SJSA1 (cell line): ENCODE results near the gene TXNRD1. TPM values are rescaled to one million over a fixed set of nuclear protein-coding genes. Genes with fewer than 3 reads are reported as not detected.
"Not testable (repeated sequence)": the region's sequence is repeated elsewhere in the genome, so short reads cannot be mapped to it uniquely, and the experiment has no call there.

Experiments used
- DNase-seq, 2 experiments: peaks; one replicate each; pipeline ENCODE4 v3.0.0-alpha.2; 2015 to 2020; ENCODE audit warnings: low spot score in 2 of 2, low read depth in 1 of 2
- H3K27ac ChIP-seq: fragments of 250-450 bp; sonication (Bioruptor Pico); 2 replicates; pipeline ENCODE4 v1.5.1; 2020; ENCODE audit warnings: mild to moderate bottlenecking, moderate library complexity
- H3K27me3 ChIP-seq: fragments of 250-450 bp; sonication (Bioruptor Pico); replicated peaks from 2 replicates; pipeline ENCODE4 v1.5.1; 2020; ENCODE audit warnings: mild to moderate bottlenecking, moderate library complexity
- H3K36me3 ChIP-seq: fragments of 250-450 bp; sonication (Bioruptor Pico); 2 replicates; pipeline ENCODE4 v1.5.1; 2020; ENCODE audit warnings: mild to moderate bottlenecking
- H3K4me1 ChIP-seq: fragments of 250-450 bp; sonication (Bioruptor Pico); replicated peaks from 2 replicates; pipeline ENCODE4 v1.6.1; 2021; ENCODE audit warnings: mild to moderate bottlenecking
- H3K4me3 ChIP-seq: fragments of 250-450 bp; sonication (Bioruptor Pico); 2 replicates; pipeline ENCODE4 v1.5.1; 2020; ENCODE audit warnings: mild to moderate bottlenecking
- H3K9me3 ChIP-seq: fragments of 250-450 bp; sonication (Bioruptor Pico); replicated peaks from 2 replicates; pipeline ENCODE4 v1.5.1; 2020; ENCODE audit warnings: mild to moderate bottlenecking
- total RNA-seq: library from RNA; depleted of rRNA; stranded (reverse); fragments of >200 nt; shearing (Covaris generic); gene quantifications from 2 replicates; pipeline ENCODE4 v1.2.3, GENCODE V29; 2014

The TXNRD1 gene
- total RNA-seq, 1 experiment from 2014 or later = 378 TPM

GRCh38 chr12:104212516-104212915 lies 3.1 kb upstream of the TXNRD1 start:
- Histone ChIP-seq H3K27ac (no peak overlapping the region), H3K36me3 (no peaks in the 10 kb centered on the region), H3K4me3 (no peak overlapping the region), H3K27me3 (no peaks in the 10 kb centered on the region), H3K4me1 (peaks cover 7% of the 10 kb centered on the region), H3K9me3 (no peaks in the 10 kb centered on the region)
- no peak for DNase-seq

DNA sequence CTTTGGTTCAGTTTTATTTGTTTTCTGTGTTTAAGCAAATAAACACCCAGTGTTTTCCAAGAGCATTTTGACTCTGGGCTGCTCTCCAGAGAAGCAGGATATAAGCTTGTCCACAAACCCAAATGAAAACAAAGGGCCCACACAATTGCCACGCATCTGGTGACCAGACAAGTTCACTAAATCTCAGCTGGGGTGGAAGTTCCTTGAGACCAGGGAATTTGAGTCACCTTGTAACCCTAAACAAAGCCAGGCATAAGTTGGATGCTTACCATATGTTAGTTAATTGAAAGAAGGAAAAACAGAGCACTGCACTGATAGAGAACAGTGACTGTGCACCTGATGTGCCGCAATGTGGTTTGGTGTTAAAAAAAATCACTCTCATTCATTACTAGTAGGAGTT lies 1.6 kb upstream of the TXNRD1 start:
- Histone ChIP-seq H3K36me3 (no peaks in the 10 kb centered on the region), H3K27ac (no peak overlapping the region), H3K9me3 (no peaks in the 10 kb centered on the region; the same call in 1 of the 2 replicates), H3K27me3 (no peaks in the 10 kb centered on the region), H3K4me3 (no peak overlapping the region), H3K4me1 (peaks cover 16% of the 10 kb centered on the region)
- peak; percentile 86 to 89 for DNase-seq

DNA sequence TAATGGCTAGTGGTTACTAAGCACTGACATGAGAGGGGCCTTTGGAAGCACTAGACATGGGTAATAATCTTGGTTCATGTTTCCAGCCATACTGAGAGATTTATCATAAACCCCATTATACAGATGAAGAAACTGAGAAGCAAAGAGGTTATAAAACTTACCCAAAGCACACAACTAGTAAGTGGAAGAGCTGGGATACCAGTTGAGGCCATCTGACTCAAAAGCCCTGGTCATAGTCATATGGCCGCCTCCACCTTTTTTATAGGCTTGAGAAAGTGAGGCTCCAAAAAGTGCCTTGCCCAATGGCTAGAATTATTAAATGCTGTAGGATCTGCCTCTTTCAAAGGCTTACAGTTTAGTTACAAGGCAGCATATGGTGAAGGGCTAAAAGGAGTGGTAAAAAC lies 944 bp downstream of the TXNRD1 start:
- H3K27me3 ChIP-seq = no peaks in the 10 kb centered on the region
- H3K4me3 ChIP-seq = no peak overlapping the region
- no peaks in the 10 kb centered on the region; the same call in 1 of the 2 replicates for H3K9me3 ChIP-seq
- no peak overlapping the region for H3K27ac ChIP-seq
- H3K36me3 ChIP-seq = no peaks in the 10 kb centered on the region
- no peak for DNase-seq
- peaks cover 34% of the 10 kb centered on the region for H3K4me1 ChIP-seq

DNA sequence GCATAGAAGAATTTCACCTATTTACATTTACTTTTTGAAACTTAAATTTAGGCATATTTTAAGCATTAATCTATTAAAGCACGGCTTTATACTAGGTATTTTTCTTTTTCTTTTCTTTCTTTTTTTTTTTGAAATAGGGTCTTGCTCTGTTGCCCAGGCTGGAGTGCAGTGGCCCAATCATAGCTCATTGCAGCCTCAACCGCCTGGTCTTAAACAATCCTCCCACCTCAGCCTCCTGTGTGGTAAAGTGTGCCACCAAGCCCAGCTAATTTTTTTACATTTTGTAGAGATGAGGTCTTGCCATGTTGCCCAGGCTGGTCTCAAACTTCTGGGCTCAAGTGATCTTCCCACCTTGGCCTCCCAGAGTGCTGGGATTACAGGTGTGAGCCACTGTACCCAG lies 2.9 kb downstream of the TXNRD1 start:
- DNase-seq = not testable (repeated sequence)

GRCh38 chr12:104218935-104219334 lies 3.4 kb downstream of the TXNRD1 start:
- H3K4me1 ChIP-seq = peaks cover 42% of the 10 kb centered on the region
- no peaks in the 10 kb centered on the region for H3K36me3 ChIP-seq
- peak overlapping the region; percentile 97 for H3K27ac ChIP-seq
- H3K4me3 ChIP-seq = no peak overlapping the region
- H3K27me3 ChIP-seq = no peaks in the 10 kb centered on the region
- DNase-seq = no peak
- no peaks in the 10 kb centered on the region; the same call in 1 of the 2 replicates for H3K9me3 ChIP-seq

More for the DNA sequence above, 2.9 kb downstream of the TXNRD1 start:
- not testable (repeated sequence) for H3K4me3 ChIP-seq, H3K36me3 ChIP-seq, H3K27me3 ChIP-seq, H3K9me3 ChIP-seq
- peaks cover 42% of the 10 kb centered on the region for H3K4me1 ChIP-seq
- peak overlapping the region; percentile 97 for H3K27ac ChIP-seq

DNA sequence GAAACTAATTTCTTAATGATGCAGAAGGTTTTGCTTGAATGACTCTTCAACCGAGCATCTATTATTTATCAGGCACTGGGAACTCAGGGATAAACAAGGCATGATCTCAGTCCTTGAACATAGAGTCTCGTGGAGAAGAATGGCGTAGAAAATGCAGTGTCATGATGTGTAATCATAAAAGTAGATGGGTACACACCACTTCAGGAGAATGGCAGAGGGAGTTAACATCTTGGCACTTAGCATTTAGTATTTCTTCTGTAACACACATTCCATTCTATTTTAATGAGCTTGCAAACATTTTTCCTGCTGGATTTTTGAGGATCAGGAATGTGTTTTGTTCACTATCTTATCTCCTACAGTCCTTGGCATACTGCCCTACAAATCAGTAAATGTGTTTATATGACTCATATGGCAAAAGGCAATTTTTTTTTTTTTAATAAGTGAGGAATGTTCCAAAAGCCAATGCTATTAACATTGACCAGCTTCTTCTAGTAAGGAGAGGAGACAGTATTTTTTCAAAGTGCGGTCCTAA lies 3.8 kb downstream of the TXNRD1 start:
- Histone ChIP-seq H3K27me3 (no peaks in the 10 kb centered on the region), H3K4me3 (no peak overlapping the region), H3K36me3 (no peaks in the 10 kb centered on the region), H3K4me1 (peaks cover 39% of the 10 kb centered on the region), H3K9me3 (no peaks in the 10 kb centered on the region; the same call in 1 of the 2 replicates), H3K27ac (peak overlapping the region; percentile 97)
- DNase-seq = peak; percentile 69 to 96

DNA sequence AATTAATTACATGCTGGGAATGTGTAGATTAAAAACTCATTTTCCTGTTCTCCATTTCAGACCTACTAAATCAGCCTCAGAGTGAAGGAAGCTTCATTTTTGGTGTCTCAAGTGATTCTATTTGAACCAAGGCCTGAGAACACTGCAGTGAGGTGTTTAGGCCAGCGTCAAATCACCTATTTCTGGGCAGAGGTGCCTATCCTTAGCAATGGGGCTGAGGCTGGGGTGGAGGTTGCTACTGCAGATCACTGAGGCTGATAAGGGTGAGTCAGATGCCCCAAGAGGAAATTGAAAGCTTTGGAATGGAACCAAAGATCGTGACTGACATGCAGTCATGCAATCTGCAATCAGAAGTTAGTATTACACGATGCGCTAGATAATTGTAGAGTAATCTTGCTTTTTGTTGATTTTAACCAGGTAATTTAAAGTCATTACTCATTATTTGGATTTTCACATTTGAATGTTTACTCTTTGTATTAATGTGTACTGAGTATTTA lies 4.4 kb downstream of the TXNRD1 start:
- H3K27me3 ChIP-seq = no peaks in the 10 kb centered on the region
- H3K9me3 ChIP-seq = no peaks in the 10 kb centered on the region; the same call in 1 of the 2 replicates
- peak overlapping the region; percentile 97 for H3K27ac ChIP-seq
- peak in 1 of 2 experiments; percentile 83 for DNase-seq
- no peaks in the 10 kb centered on the region for H3K36me3 ChIP-seq
- peaks cover 38% of the 10 kb centered on the region for H3K4me1 ChIP-seq
- no peak overlapping the region for H3K4me3 ChIP-seq

GRCh38 chr12:104220931-104221330 lies 5.4 kb downstream of the TXNRD1 start:
- Histone ChIP-seq H3K36me3 (no peaks in the 10 kb centered on the region), H3K9me3 (no peaks in the 10 kb centered on the region; the same call in 1 of the 2 replicates), H3K27me3 (no peaks in the 10 kb centered on the region), H3K4me1 (peaks cover 38% of the 10 kb centered on the region), H3K4me3 (no peak overlapping the region), H3K27ac (peak overlapping the region; percentile 97; the same call in 1 of the 2 replicates)
- no peak for DNase-seq

DNA sequence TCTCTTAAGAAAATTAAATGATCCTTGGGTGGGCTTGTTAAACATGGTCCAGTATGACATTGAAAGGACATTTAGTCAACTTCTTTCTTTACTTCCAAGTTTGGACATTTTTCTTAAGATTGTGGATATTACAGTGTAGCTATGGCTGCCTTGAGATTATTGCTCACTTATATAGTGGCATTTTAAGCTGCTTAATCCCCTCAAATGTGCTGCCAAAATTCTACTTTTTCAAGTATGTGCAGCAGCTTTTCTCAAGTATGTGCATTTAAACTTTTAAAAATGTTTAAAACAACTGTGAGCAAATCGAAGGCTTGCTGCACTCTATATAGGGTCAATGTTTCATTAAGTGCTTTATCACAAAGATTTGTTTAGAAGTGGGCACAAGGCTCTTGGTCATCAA lies 7.4 kb downstream of the TXNRD1 start:
- peaks cover 38% of the 10 kb centered on the region for H3K4me1 ChIP-seq
- DNase-seq = no peak
- no peaks in the 10 kb centered on the region for H3K27me3 ChIP-seq
- no peaks in the 10 kb centered on the region for H3K36me3 ChIP-seq
- no peaks in the 10 kb centered on the region for H3K9me3 ChIP-seq
- no peak overlapping the region for H3K27ac ChIP-seq
- no peak overlapping the region for H3K4me3 ChIP-seq

GRCh38 chr12:104223712-104224111 lies 8.1 kb downstream of the TXNRD1 start:
- no peak for DNase-seq
- Histone ChIP-seq H3K27ac (no peak overlapping the region), H3K9me3 (no peaks in the 10 kb centered on the region), H3K4me1 (peaks cover 31% of the 10 kb centered on the region), H3K36me3 (no peaks in the 10 kb centered on the region), H3K4me3 (no peak overlapping the region), H3K27me3 (no peaks in the 10 kb centered on the region)

DNA sequence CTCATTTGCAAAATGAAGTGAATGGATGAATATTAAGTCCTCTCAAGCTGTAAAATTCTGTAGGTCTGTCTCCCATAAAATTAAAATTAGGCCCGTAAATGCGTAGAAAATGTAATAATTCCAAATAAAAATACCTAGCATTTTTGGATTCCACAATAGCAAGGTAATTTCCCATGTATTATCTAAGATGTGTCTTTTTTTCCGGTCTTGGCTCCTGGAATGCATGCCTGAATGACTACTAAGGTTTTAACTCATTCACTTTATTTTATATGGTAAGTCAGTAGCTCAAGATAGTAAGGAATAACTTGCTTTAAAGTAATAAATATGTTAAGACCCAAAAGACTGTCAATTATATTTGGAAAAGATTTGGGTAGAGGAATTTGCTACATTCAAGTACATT lies 11.1 kb downstream of the TXNRD1 start:
- no peaks in the 10 kb centered on the region for H3K9me3 ChIP-seq
- H3K36me3 ChIP-seq = no peaks in the 10 kb centered on the region
- H3K27ac ChIP-seq = no peak overlapping the region
- H3K4me3 ChIP-seq = no peak overlapping the region
- H3K27me3 ChIP-seq = no peaks in the 10 kb centered on the region
- DNase-seq = no peak
- peaks cover 10% of the 10 kb centered on the region for H3K4me1 ChIP-seq

GRCh38 chr12:104230304-104231095 lies 14.9 kb downstream of the TXNRD1 start:
- Histone ChIP-seq H3K36me3 (no peaks in the 10 kb centered on the region), H3K4me3 (no peak overlapping the region), H3K9me3 (peaks cover 6% of the 10 kb centered on the region), H3K27me3 (no peaks in the 10 kb centered on the region), H3K4me1 (no peaks in the 10 kb centered on the region; the same call in 1 of the 2 replicates), H3K27ac (no peak overlapping the region)
- DNase-seq = no peak

- H3K4me1 ChIP-seq = no peaks in the 10 kb centered on the region
- H3K27ac ChIP-seq = no peak overlapping the region
- H3K27me3 ChIP-seq = no peaks in the 10 kb centered on the region
- no peak for DNase-seq
- H3K4me3 ChIP-seq = no peak overlapping the region
- H3K36me3 ChIP-seq = no peaks in the 10 kb centered on the region
- H3K9me3 ChIP-seq = peaks cover 6% of the 10 kb centered on the region
These were observed 17.2 kb downstream of the TXNRD1 start for GRCh38 chr12:104232609-104233280.
